CD14-positive monocyte (primary cell): Measurements from ENCODE around the gene DCLRE1B. TPM values are rescaled to one million over a fixed set of nuclear protein-coding genes. Genes with fewer than 3 reads are reported as not detected.
A peak's percentile ranks its signal among the peaks of the same experiment; 100 is the strongest.

Experiments
- DNase-seq, 3 donors: peaks; one replicate each; pipeline ENCODE4 v3.0.0-alpha.2; 2011 to 2022
- H2AFZ ChIP-seq: 2 replicates; pipeline ENCODE4 v1.6.0; 2012; ENCODE audit warnings: mild to moderate bottlenecking, low read depth, low read length, inconsistent platforms; ENCODE audit not compliant: insufficient read depth, poor library complexity, severe bottlenecking
- H3K27ac ChIP-seq, 2 donors: 1 replicate in 1 of 2; 2 replicates in 1 of 2; pipeline ENCODE4 v1.5.1; 2012 to 2013; ENCODE audit warnings: low read length in 2 of 2, control low read depth in 1 of 2, inconsistent platforms in 1 of 2, low read depth in 1 of 2, mild to moderate bottlenecking in 1 of 2
- H3K27me3 ChIP-seq, 2 donors: one replicate each; pipeline versions ENCODE4 v1.6.0 to v1.6.1; 2011 to 2013; ENCODE audit warnings: low read length in 2 of 2; ENCODE audit not compliant: control insufficient read depth in 2 of 2, insufficient read depth in 2 of 2
- H3K36me3 ChIP-seq, 2 donors: replicated peaks in 1 of 2; 1 replicate in 1 of 2; 2 replicates in 1 of 2; pipeline versions ENCODE4 v1.5.1 to v1.6.1; 2012 to 2013; ENCODE audit warnings: low read length in 2 of 2, control low read depth in 1 of 2, inconsistent platforms in 1 of 2, mild to moderate bottlenecking in 1 of 2; ENCODE audit not compliant: insufficient read depth in 2 of 2, control insufficient read depth in 1 of 2
- H3K4me1 ChIP-seq, 2 donors: 1 replicate in 1 of 2; 2 replicates in 1 of 2; pipeline versions ENCODE4 v1.5.1 to v1.6.1; 2012 to 2013; ENCODE audit warnings: low read length in 2 of 2, control low read depth in 1 of 2, inconsistent platforms in 1 of 2, mild to moderate bottlenecking in 1 of 2, moderate library complexity in 1 of 2; ENCODE audit not compliant: insufficient read depth in 2 of 2, control insufficient read depth in 1 of 2
- H3K4me2 ChIP-seq: replicated peaks from 2 replicates; pipeline ENCODE3; 2012; ENCODE audit warnings: low read length, moderate library complexity, mild to moderate bottlenecking; ENCODE audit not compliant: poor library complexity, severe bottlenecking; ENCODE audit errors: extremely low read depth
- H3K4me3 ChIP-seq, 3 experiments: fragments of 200-600 bp in 1 of 3; sonication (generic) in 1 of 3; replicated peaks in 1 of 3; 1 replicate in 2 of 3; 2 replicates in 1 of 3; pipeline ENCODE4 v1.5.1; 2011 to 2013; ENCODE audit warnings: low read length in 3 of 3, mild to moderate bottlenecking in 3 of 3, control low read depth in 2 of 3, low read depth in 2 of 3, inconsistent platforms in 1 of 3, moderate library complexity in 1 of 3
- H3K79me2 ChIP-seq: 2 replicates; pipeline ENCODE4 v1.6.0; 2012; ENCODE audit warnings: mild to moderate bottlenecking, control low read depth, inconsistent platforms, low read length, moderate library complexity; ENCODE audit not compliant: insufficient read depth
- H3K9ac ChIP-seq: 2 replicates; pipeline ENCODE4 v1.6.0; 2017; ENCODE audit warnings: low read length, mild to moderate bottlenecking; ENCODE audit not compliant: insufficient read depth, poor library complexity, severe bottlenecking
- H3K9me3 ChIP-seq, 2 donors: replicated peaks in 1 of 2; 1 replicate in 1 of 2; 2 replicates in 1 of 2; pipeline versions ENCODE4 v1.5.1 to v1.6.1; 2012 to 2013; ENCODE audit warnings: low read length in 2 of 2, control low read depth in 1 of 2; ENCODE audit not compliant: control insufficient read depth in 1 of 2, insufficient read depth in 1 of 2
- H4K20me1 ChIP-seq: 2 replicates; pipeline ENCODE4 v1.6.0; 2012; ENCODE audit warnings: mild to moderate bottlenecking, low read length, control low read depth, moderate library complexity; ENCODE audit not compliant: insufficient read depth
- H3K27ac Mint-ChIP-seq, 7 donors: one replicate each; pipeline ENCODE4 v1.8.0; 2020; ENCODE audit warnings: mild to moderate bottlenecking in 7 of 7, mixed read lengths in 7 of 7, moderate library complexity in 6 of 7, inconsistent platforms in 2 of 7
- H3K27me3 Mint-ChIP-seq, 3 donors: one replicate each; pipeline ENCODE4 v1.8.0; 2021 to 2022; ENCODE audit warnings: low read depth in 3 of 3, mild to moderate bottlenecking in 3 of 3, mixed read lengths in 3 of 3, moderate library complexity in 3 of 3, inconsistent platforms in 1 of 3
- H3K36me3 Mint-ChIP-seq, 2 donors: one replicate each; pipeline ENCODE4 v1.8.0; 2020; ENCODE audit warnings: mixed read lengths in 2 of 2, inconsistent platforms in 1 of 2, mild to moderate bottlenecking in 1 of 2
- H3K4me1 Mint-ChIP-seq: one replicate; pipeline ENCODE4 v1.8.0; 2020; ENCODE audit warnings: mild to moderate bottlenecking, mixed read lengths
- H3K4me3 Mint-ChIP-seq, 2 donors: one replicate each; pipeline ENCODE4 v1.8.0; 2020; ENCODE audit warnings: mild to moderate bottlenecking in 2 of 2, mixed read lengths in 2 of 2, moderate library complexity in 1 of 2
- H3K9me3 Mint-ChIP-seq, 7 donors: one replicate each; pipeline ENCODE4 v1.8.0; 2020 to 2022; ENCODE audit warnings: mixed read lengths in 7 of 7, mild to moderate bottlenecking in 6 of 7, moderate library complexity in 6 of 7, inconsistent platforms in 2 of 7
- WGBS: methylation state at CpG from one replicate; pipeline ENCODE4 v1.1.5; 2013; ENCODE audit warnings: missing lambda C conversion rate; ENCODE audit not compliant: insufficient coverage; 5-methylcytosine and 5-hydroxymethylcytosine counted together
- intact Hi-C, 2 donors: fragments of 100-400 bp; cut with micrococcal nuclease; formaldehyde crosslinking; loops; one replicate each; pipeline versions ENCODE4 v1.15.0 to v1.15.1; 2023
- polyA plus RNA-seq, 3 donors: library from polyadenylated mRNA; depleted of rRNA in 1 of 3; unstranded in 2 of 3; stranded (reverse) in 1 of 3; fragments of 300-500 nt in 2 of 3; fragments of >200 nt in 1 of 3; fragmentation: Illumina TruSeq in 2 of 3; gene quantifications; 1 replicate in 2 of 3; 2 replicates in 1 of 3; pipeline ENCODE4 v1.2.3, GENCODE V29; 2012 to 2021
- TF ChIP-seq, protein P1 (sequence below): fragments of 200-600 bp; IDR thresholded peaks from one replicate; pipeline ENCODE4 v1.8.0; 2022; ENCODE audit warnings: antibody characterized with exemption, mild to moderate bottlenecking

DCLRE1B gene
- polyA plus RNA-seq, 3 donors, result 3.0 to 5.7 (median 4.5) TPM

GRCh38 chr1:113903501-113904292 lies 1.4 kb upstream of the DCLRE1B start:
- peak overlapping the region; percentile 79 for H3K9ac ChIP-seq
- H3K4me2 ChIP-seq, result peak overlapping the region; percentile 83
- H3K27ac ChIP-seq, result peak overlapping the region; percentile 92 to 96
- WGBS, result 10% methylated on average over 2 of the region's 7 CpGs
- peak overlapping the region; percentile 84 to 96 (median 85) for H3K4me3 ChIP-seq
- intact Hi-C loops, result loop anchor here (2.0 to 5.0 kb wide), 4 partner anchors 29 to 91 kb away; partner anchors contain the start of gene RSBN1 (in 1 of the 2)
- H3K36me3 ChIP-seq, result peaks cover 18 to 44% of the 10 kb centered on the region in 2 donors
- H3K27ac Mint-ChIP-seq, result peak overlapping the region; percentile 96 to 99 (median 99)
- DNase-seq, result peak in 2 of 3 donors; percentile 19 to 27
- peak overlapping the region; percentile 79 for H2AFZ ChIP-seq
- peaks cover 90% of the 10 kb centered on the region for H3K79me2 ChIP-seq
- no peaks in the 10 kb centered on the region for H3K9me3 ChIP-seq
- peaks cover 33 to 55% of the 10 kb centered on the region in 2 donors for H3K4me1 ChIP-seq
- H3K9me3 Mint-ChIP-seq, result peaks cover 0 to 1% (median 0%) of the 10 kb centered on the region in 7 donors
- peaks cover 0 to 2% (median 0%) of the 10 kb centered on the region in 3 donors for H3K27me3 Mint-ChIP-seq
- H4K20me1 ChIP-seq, result no peaks in the 10 kb centered on the region
- H3K4me1 Mint-ChIP-seq, result peaks cover 66% of the 10 kb centered on the region
- no peaks in the 10 kb centered on the region for H3K27me3 ChIP-seq
- TF ChIP-seq, protein P1, sequence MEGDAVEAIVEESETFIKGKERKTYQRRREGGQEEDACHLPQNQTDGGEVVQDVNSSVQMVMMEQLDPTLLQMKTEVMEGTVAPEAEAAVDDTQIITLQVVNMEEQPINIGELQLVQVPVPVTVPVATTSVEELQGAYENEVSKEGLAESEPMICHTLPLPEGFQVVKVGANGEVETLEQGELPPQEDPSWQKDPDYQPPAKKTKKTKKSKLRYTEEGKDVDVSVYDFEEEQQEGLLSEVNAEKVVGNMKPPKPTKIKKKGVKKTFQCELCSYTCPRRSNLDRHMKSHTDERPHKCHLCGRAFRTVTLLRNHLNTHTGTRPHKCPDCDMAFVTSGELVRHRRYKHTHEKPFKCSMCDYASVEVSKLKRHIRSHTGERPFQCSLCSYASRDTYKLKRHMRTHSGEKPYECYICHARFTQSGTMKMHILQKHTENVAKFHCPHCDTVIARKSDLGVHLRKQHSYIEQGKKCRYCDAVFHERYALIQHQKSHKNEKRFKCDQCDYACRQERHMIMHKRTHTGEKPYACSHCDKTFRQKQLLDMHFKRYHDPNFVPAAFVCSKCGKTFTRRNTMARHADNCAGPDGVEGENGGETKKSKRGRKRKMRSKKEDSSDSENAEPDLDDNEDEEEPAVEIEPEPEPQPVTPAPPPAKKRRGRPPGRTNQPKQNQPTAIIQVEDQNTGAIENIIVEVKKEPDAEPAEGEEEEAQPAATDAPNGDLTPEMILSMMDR, result no peak
- H3K4me3 Mint-ChIP-seq, result peak overlapping the region; percentile 95 to 97
- peaks cover 31 to 51% of the 10 kb centered on the region in 2 donors for H3K36me3 Mint-ChIP-seq

DNA sequence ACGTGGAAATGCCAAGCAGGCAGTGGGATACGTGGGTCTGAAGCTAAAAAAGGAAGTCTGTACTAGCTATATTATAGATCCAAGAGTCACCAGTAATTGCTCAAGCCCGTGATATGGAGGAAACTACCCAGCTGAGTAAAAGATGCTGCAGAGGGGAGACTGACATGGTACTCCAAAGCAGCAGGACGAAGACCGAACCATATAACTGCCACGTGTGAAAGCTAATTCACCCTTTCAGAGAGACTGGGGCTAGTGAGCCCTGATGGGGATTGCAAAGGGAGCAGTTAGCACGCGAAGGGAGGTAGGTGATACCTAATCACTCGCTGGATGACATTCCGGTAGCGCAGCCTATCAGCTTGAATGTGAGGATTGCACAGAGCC lies 843 bp upstream of the DCLRE1B start:
- H3K9me3 ChIP-seq, result no peaks in the 10 kb centered on the region
- peak overlapping the region; percentile 79 for H3K9ac ChIP-seq
- Mint-ChIP-seq H3K36me3 (peaks cover 26 to 49% of the 10 kb centered on the region in 2 donors), H3K4me1 (peaks cover 64% of the 10 kb centered on the region), H3K9me3 (peaks cover 0 to 1% (median 0%) of the 10 kb centered on the region in 7 donors), H3K27ac (peak overlapping the region; percentile 96 to 99 (median 99)), H3K4me3 (peak overlapping the region; percentile 95 to 97), H3K27me3 (peaks cover 0 to 2% (median 0%) of the 10 kb centered on the region in 3 donors)
- peak overlapping the region; percentile 84 to 96 (median 85) for H3K4me3 ChIP-seq
- TF ChIP-seq, protein P1, result no peak
- WGBS, result 0% methylated on average over 3 of the region's 11 CpGs
- intact Hi-C loops, result loop anchor here (2.0 to 5.0 kb wide), 4 partner anchors 29 to 91 kb away; partner anchors contain the start of gene RSBN1 (in 1 of the 2)
- H3K4me2 ChIP-seq, result peak overlapping the region; percentile 83
- H3K27me3 ChIP-seq, result no peaks in the 10 kb centered on the region
- peak overlapping the region; percentile 92 to 96 for H3K27ac ChIP-seq
- peak overlapping the region; percentile 79 for H2AFZ ChIP-seq
- H3K4me1 ChIP-seq, result peaks cover 33 to 52% of the 10 kb centered on the region in 2 donors
- peaks cover 18 to 41% of the 10 kb centered on the region in 2 donors for H3K36me3 ChIP-seq
- H3K79me2 ChIP-seq, result peaks cover 88% of the 10 kb centered on the region
- DNase-seq, result peak; percentile 59 to 87 (median 72)
- H4K20me1 ChIP-seq, result no peaks in the 10 kb centered on the region
